Neural cell (in vitro differentiated cells): ENCODE data around the gene SURF4. TPM values are rescaled to one million over a fixed set of nuclear protein-coding genes. Genes with fewer than 3 reads are reported as not detected.

Source experiments
- H2AFZ ChIP-seq: fragments of 200-600, 300-800 bp; sonication (generic), shearing (Covaris generic); 2 replicates; pipeline ENCODE4 v1.6.0; 2014; ENCODE audit warnings: low read depth, mild to moderate bottlenecking, antibody characterized with exemption, low read length, moderate library complexity
- H3F3A ChIP-seq: fragments of 200-600 bp; shearing (Covaris generic); 2 replicates; pipeline ENCODE4 v1.6.1; 2016; ENCODE audit warnings: mild to moderate bottlenecking, moderate library complexity, mixed read lengths, antibody characterized with exemption, low read length; ENCODE audit not compliant: insufficient read depth, poor library complexity, severe bottlenecking
- H3K27ac ChIP-seq: fragments of 200-600, 300-800 bp; sonication (generic), shearing (Covaris generic); 2 replicates; pipeline ENCODE4 v1.5.1; 2014; ENCODE audit warnings: mild to moderate bottlenecking, low read length, moderate library complexity
- H3K27me3 ChIP-seq: fragments of 300-800, 200-600 bp; sonication (generic), shearing (Covaris generic); 2 replicates; pipeline ENCODE4 v1.6.0; 2014; ENCODE audit warnings: mild to moderate bottlenecking, low read depth, low read length, moderate library complexity; ENCODE audit not compliant: insufficient read depth
- H3K36me3 ChIP-seq: fragments of 300-800, 200-600 bp; sonication (generic), shearing (Covaris generic); 2 replicates; pipeline ENCODE4 v1.5.1; 2014; ENCODE audit warnings: mild to moderate bottlenecking, antibody characterized with exemption, low read length, moderate library complexity; ENCODE audit not compliant: insufficient read depth
- H3K4me2 ChIP-seq: fragments of 300-800, 200-600 bp; sonication (generic), shearing (Covaris generic); 2 replicates; pipeline ENCODE4 v1.6.0; 2014; ENCODE audit warnings: mild to moderate bottlenecking, low read length
- H3K4me3 ChIP-seq: fragments of 300-800, 200-600 bp; sonication (generic), shearing (Covaris generic); 2 replicates; pipeline ENCODE4 v1.5.1; 2014; ENCODE audit warnings: mild to moderate bottlenecking, low read length, moderate library complexity
- H3K79me2 ChIP-seq: fragments of 200-600 bp; shearing (Covaris generic); replicated peaks from 2 replicates; pipeline ENCODE4 v1.6.0; 2014; ENCODE audit warnings: mild to moderate bottlenecking, low read length, moderate library complexity; ENCODE audit not compliant: insufficient read depth
- H3K9ac ChIP-seq: fragments of 300-800, 200-600 bp; sonication (generic), shearing (Covaris generic); 2 replicates; pipeline ENCODE4 v1.6.1; 2016; ENCODE audit warnings: mild to moderate bottlenecking, low read length, mixed read lengths
- H3K9me2 ChIP-seq: fragments of 200-600 bp; shearing (Covaris generic); 2 replicates; pipeline ENCODE4 v1.6.1; 2016; ENCODE audit warnings: mild to moderate bottlenecking, low read length, mixed read lengths; ENCODE audit not compliant: insufficient read depth
- H3K9me3 ChIP-seq: fragments of 200-600, 300-800 bp; sonication (generic), shearing (Covaris generic); 2 replicates; pipeline ENCODE4 v1.6.1; 2016; ENCODE audit warnings: mild to moderate bottlenecking, mixed run types, low read length, moderate library complexity, mixed read lengths
- H4K20me1 ChIP-seq: fragments of 200-600 bp; shearing (Covaris generic); 2 replicates; pipeline ENCODE4 v1.6.1; 2016; ENCODE audit warnings: mild to moderate bottlenecking, mixed run types; ENCODE audit not compliant: insufficient read depth
- EP300 ChIP-seq: fragments of 450-650 bp; conservative IDR thresholded peaks from 2 replicates; pipeline ENCODE4 v1.6.1; 2014; ENCODE audit warnings: antibody characterized with exemption, mild to moderate bottlenecking, moderate library complexity; ENCODE audit not compliant: poor library complexity, severe bottlenecking
- EZH2 ChIP-seq: fragments of 200-600, 300-800 bp; shearing (Covaris generic), sonication (generic); IDR thresholded peaks from 2 replicates; pipeline ENCODE4 v1.6.1; 2014; ENCODE audit warnings: antibody characterized with exemption, low read length, borderline replicate concordance, mild to moderate bottlenecking; ENCODE audit not compliant: insufficient read depth, poor library complexity, severe bottlenecking
- MXI1 ChIP-seq: fragments of 450-650 bp; conservative IDR thresholded peaks from 2 replicates; pipeline ENCODE4 v1.6.1; 2014; ENCODE audit warnings: antibody characterized with exemption, mild to moderate bottlenecking; ENCODE audit not compliant: poor library complexity, severe bottlenecking
- POLR2AphosphoS5 ChIP-seq: IDR thresholded peaks from 2 replicates; pipeline ENCODE4 v1.6.1; 2012
- RAD21 ChIP-seq: fragments of 450-650 bp; conservative IDR thresholded peaks from 2 replicates; pipeline ENCODE4 v1.6.1; 2014; ENCODE audit warnings: antibody characterized with exemption, mild to moderate bottlenecking, moderate library complexity
- REST ChIP-seq: IDR thresholded peaks from 2 replicates; pipeline ENCODE4 v1.6.1; 2012; ENCODE audit warnings: borderline replicate concordance
- SMC3 ChIP-seq: fragments of 450-650 bp; conservative IDR thresholded peaks from 2 replicates; pipeline ENCODE4 v1.6.1; 2014; ENCODE audit warnings: antibody characterized with exemption, mild to moderate bottlenecking, moderate library complexity; ENCODE audit not compliant: poor library complexity
- TAF1 ChIP-seq: IDR thresholded peaks from 2 replicates; pipeline ENCODE4 v1.6.1; 2012; ENCODE audit warnings: low read depth
- polyA plus RNA-seq: library from polyadenylated mRNA; depleted of rRNA; stranded (reverse); fragments of >200 nt; gene quantifications from 2 replicates; pipeline ENCODE4 v1.2.3, GENCODE V29; 2014
- TF ChIP-seq, protein P1 (sequence below): fragments of 450-650 bp; IDR thresholded peaks from 2 replicates; pipeline ENCODE4 v1.5.1; 2014; ENCODE audit warnings: antibody characterized with exemption, mild to moderate bottlenecking, moderate library complexity; ENCODE audit not compliant: poor library complexity, severe bottlenecking

Gene SURF4
- polyA plus RNA-seq, 1 donor from 2014 or later = 78.3 TPM

DNA sequence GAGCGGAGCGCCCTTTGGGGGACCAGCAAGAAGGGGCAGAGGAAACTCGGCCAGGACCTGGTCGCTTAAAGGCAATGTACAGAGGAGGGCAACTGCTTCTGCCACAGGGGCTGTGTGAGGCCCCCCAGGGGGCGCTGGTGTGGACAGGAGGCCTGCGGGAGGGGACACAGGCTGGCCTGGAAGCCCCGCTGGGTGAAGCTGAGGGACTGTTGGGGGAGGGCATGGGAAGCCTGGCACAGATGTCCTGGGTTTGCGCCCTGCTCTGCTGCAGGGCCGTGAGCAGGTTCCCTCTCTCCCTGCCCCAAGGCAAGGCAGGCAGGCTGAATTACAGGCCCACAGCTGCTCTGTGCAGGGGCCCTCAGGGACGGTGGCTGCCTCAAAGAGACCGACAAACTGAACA lies 33.3 kb downstream of the SURF4 start:
- Histone ChIP-seq H3K79me2 (peaks cover 10% of the 10 kb centered on the region), H3K9ac (no peak overlapping the region), H3K27ac (no peak overlapping the region), H2AFZ (no peak overlapping the region), H3F3A (no peaks in the 10 kb centered on the region), H4K20me1 (no peaks in the 10 kb centered on the region), H3K9me2 (no peaks in the 10 kb centered on the region), H3K36me3 (no peaks in the 10 kb centered on the region), H3K4me2 (no peak overlapping the region), H3K27me3 (no peaks in the 10 kb centered on the region), H3K4me3 (no peak overlapping the region), H3K9me3 (no peaks in the 10 kb centered on the region)
- TF ChIP-seq POLR2AphosphoS5 (no peak), RAD21 (no peak), MXI1 (no peak), EZH2 (no peak), TAF1 (no peak), SMC3 (no peak), REST (no peak), EP300 (no peak)
- TF ChIP-seq, protein P1, sequence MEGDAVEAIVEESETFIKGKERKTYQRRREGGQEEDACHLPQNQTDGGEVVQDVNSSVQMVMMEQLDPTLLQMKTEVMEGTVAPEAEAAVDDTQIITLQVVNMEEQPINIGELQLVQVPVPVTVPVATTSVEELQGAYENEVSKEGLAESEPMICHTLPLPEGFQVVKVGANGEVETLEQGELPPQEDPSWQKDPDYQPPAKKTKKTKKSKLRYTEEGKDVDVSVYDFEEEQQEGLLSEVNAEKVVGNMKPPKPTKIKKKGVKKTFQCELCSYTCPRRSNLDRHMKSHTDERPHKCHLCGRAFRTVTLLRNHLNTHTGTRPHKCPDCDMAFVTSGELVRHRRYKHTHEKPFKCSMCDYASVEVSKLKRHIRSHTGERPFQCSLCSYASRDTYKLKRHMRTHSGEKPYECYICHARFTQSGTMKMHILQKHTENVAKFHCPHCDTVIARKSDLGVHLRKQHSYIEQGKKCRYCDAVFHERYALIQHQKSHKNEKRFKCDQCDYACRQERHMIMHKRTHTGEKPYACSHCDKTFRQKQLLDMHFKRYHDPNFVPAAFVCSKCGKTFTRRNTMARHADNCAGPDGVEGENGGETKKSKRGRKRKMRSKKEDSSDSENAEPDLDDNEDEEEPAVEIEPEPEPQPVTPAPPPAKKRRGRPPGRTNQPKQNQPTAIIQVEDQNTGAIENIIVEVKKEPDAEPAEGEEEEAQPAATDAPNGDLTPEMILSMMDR = no peak

- Histone ChIP-seq H2AFZ (no peak overlapping the region), H3K9ac (no peak overlapping the region), H3K9me2 (no peaks in the 10 kb centered on the region), H3K36me3 (no peaks in the 10 kb centered on the region), H3K9me3 (no peaks in the 10 kb centered on the region), H3K79me2 (peaks cover 10% of the 10 kb centered on the region), H4K20me1 (no peaks in the 10 kb centered on the region), H3K4me3 (no peak overlapping the region), H3K27ac (no peak overlapping the region), H3K27me3 (no peaks in the 10 kb centered on the region), H3K4me2 (no peak overlapping the region), H3F3A (no peaks in the 10 kb centered on the region)
- TF ChIP-seq RAD21 = no peak
- no peak for TF ChIP-seq EZH2
- TF ChIP-seq TAF1 = no peak
- TF ChIP-seq MXI1 = no peak
- no peak for TF ChIP-seq POLR2AphosphoS5
- no peak for TF ChIP-seq EP300
- no peak for TF ChIP-seq SMC3
- TF ChIP-seq, protein P1 = no peak
- no peak for TF ChIP-seq REST
Observed at GRCh38 chr9:133342069-133342406, 33.8 kb downstream of the SURF4 start.
